Panc1 (cell line): ENCODE measurements around the gene CHAF1B. TPM values are rescaled to one million over a fixed set of nuclear protein-coding genes. Genes with fewer than 3 reads are reported as not detected.

Source experiments
- ATAC-seq: fragments of 200-7000 bp; cut with Tn5 transposase; 2 replicates; pipeline ENCODE4 v1.9.1; 2020; ENCODE audit warnings: mild to moderate bottlenecking, moderate library complexity
- BruUV-seq: library from RNA; stranded (reverse); fragments of 400-500 nt; replicated peaks from 2 replicates; lab custom pipeline; 2021; lab: Mats Ljungman, UMichigan
- CTCF ChIA-PET: fragments of 300-600 bp; sonication (Branson Sonifier 250); formaldehyde crosslinking; loops from one replicate; lab custom pipeline; 2022; ENCODE audit warnings: antibody characterized with exemption; lab: Charles Lee
- POLR2A ChIA-PET: fragments of 300-600 bp; sonication (Branson Sonifier 250); formaldehyde crosslinking; loops from one replicate; lab custom pipeline; 2022; ENCODE audit warnings: antibody characterized with exemption; lab: Charles Lee
- DNase-seq: peaks from one replicate; pipeline ENCODE4 v3.0.0-alpha.2; 2010; ENCODE audit warnings: low read depth, low spot score
- H3K27ac ChIP-seq: 2 replicates; pipeline ENCODE4 v1.5.1; 2011; ENCODE audit warnings: mild to moderate bottlenecking, low read length, inconsistent platforms
- H3K27me3 ChIP-seq: fragments of 200-500 bp; sonication (Bioruptor generic); 2 replicates; pipeline ENCODE4 v1.6.0; 2014; ENCODE audit warnings: low read length, inconsistent platforms; ENCODE audit not compliant: control insufficient read depth, insufficient read depth
- H3K36me3 ChIP-seq: fragments of 200-500 bp; sonication (Bioruptor generic); 2 replicates; pipeline ENCODE4 v1.5.1; 2014; ENCODE audit warnings: inconsistent platforms, mild to moderate bottlenecking, low read length, moderate library complexity; ENCODE audit not compliant: control insufficient read depth, insufficient read depth
- H3K4me1 ChIP-seq: 2 replicates; pipeline ENCODE4 v1.5.1; 2011; ENCODE audit warnings: inconsistent platforms, mild to moderate bottlenecking, low read length, moderate library complexity; ENCODE audit not compliant: control insufficient read depth, insufficient read depth
- H3K4me3 ChIP-seq, 2 experiments: 2 replicates each; pipeline ENCODE4 v1.5.1; 2011 to 2012; ENCODE audit warnings: low read depth in 2 of 2, low read length in 2 of 2, mild to moderate bottlenecking in 2 of 2, inconsistent platforms in 1 of 2, moderate library complexity in 1 of 2
- H3K9me3 ChIP-seq: fragments of 200-500 bp; sonication (Bioruptor generic); 2 replicates; pipeline ENCODE4 v1.5.1; 2014; ENCODE audit warnings: low read depth, mild to moderate bottlenecking, inconsistent platforms, low read length, moderate library complexity; ENCODE audit not compliant: control insufficient read depth, insufficient read depth
- CTCF ChIP-seq: fragments of 450-650 bp; IDR thresholded peaks from 2 replicates; pipeline ENCODE4 v1.5.1; 2017; ENCODE audit warnings: mild to moderate bottlenecking
- POLR2AphosphoS5 ChIP-seq: IDR thresholded peaks from 2 replicates; pipeline ENCODE4 v1.6.1; 2012; ENCODE audit warnings: mild to moderate bottlenecking, low read depth, low read length, moderate library complexity
- REST ChIP-seq, 2 experiments: IDR thresholded peaks; 2 replicates each; pipeline ENCODE4 v1.6.1; 2011 to 2012; ENCODE audit warnings: low read depth in 2 of 2, control low read depth in 1 of 2, low read length in 1 of 2, mild to moderate bottlenecking in 1 of 2, moderate library complexity in 1 of 2; ENCODE audit not compliant: insufficient read depth in 1 of 2
- SIN3A ChIP-seq: IDR thresholded peaks from 2 replicates; pipeline ENCODE4 v1.6.1; 2012; ENCODE audit warnings: low read depth, mild to moderate bottlenecking, low read length, moderate library complexity, borderline replicate concordance; ENCODE audit not compliant: insufficient read depth
- TCF7L2 ChIP-seq: IDR thresholded peaks from 2 replicates; pipeline ENCODE4 v1.6.1; 2011; ENCODE audit warnings: mild to moderate bottlenecking, low read depth, low read length, inconsistent platforms
- in situ Hi-C: cut with HindIII; loops from 2 replicates; pipeline ENCODE4 v1.10.0; 2016; ENCODE audit warnings: low sequenced_read_pairs, low pct_unique_long_range_greater_than_20kb
- intact Hi-C: fragments of 100-400 bp; cut with micrococcal nuclease; formaldehyde crosslinking; loops from one replicate; pipeline ENCODE4 v1.10.0; 2022; ENCODE audit not compliant: unreplicated experiment
- total RNA-seq: library from RNA; stranded (reverse); gene quantifications from one replicate; pipeline ENCODE4 v1.2.1, GENCODE V29; 2021; ENCODE audit not compliant: unreplicated experiment

The CHAF1B gene
- total RNA-seq, 1 experiment from 2014 or later, result 18.4 TPM

- POLR2A ChIA-PET, result no interaction called here
- no peak overlapping the region for H3K27ac ChIP-seq
- in situ Hi-C loops (no loop called here), intact Hi-C loops (no loop called here)
- H3K36me3 ChIP-seq, result peaks cover 7% of the 10 kb centered on the region
- TF ChIP-seq CTCF, result no peak
- no peak for TF ChIP-seq POLR2AphosphoS5
- TF ChIP-seq TCF7L2, result no peak
- TF ChIP-seq REST (IDR thresholded peaks at IDR 0.05; ENCODE audit: insufficient read depth in 1 of 2, low read depth in 2 of 2, low read length in 1 of 2), result no peak
- TF ChIP-seq SIN3A, result no peak
- no TSS peak for BruUV-seq
- no peak overlapping the region for H3K4me3 ChIP-seq
- H3K4me1 ChIP-seq, result no peaks in the 10 kb centered on the region
- CTCF ChIA-PET, result no interaction called here
- H3K9me3 ChIP-seq, result no peaks in the 10 kb centered on the region
- ATAC-seq (no peak), DNase-seq (no peak)
- H3K27me3 ChIP-seq, result no peaks in the 10 kb centered on the region
Observed at GRCh38 chr21:36375994-36376393, 9.2 kb upstream of the CHAF1B start.

- DNase-seq (no peak), ATAC-seq (no peak)
- in situ Hi-C loops (no loop called here), intact Hi-C loops (no loop called here)
- TF ChIP-seq POLR2AphosphoS5 (no peak), REST (IDR thresholded peaks at IDR 0.05; ENCODE audit: insufficient read depth in 1 of 2, low read depth in 2 of 2, low read length in 1 of 2) (no peak), SIN3A (no peak), TCF7L2 (no peak), CTCF (no peak)
- Histone ChIP-seq H3K4me1 (no peaks in the 10 kb centered on the region), H3K4me3 (no peak overlapping the region), H3K36me3 (peaks cover 3% of the 10 kb centered on the region), H3K27ac (no peak overlapping the region), H3K9me3 (no peaks in the 10 kb centered on the region), H3K27me3 (no peaks in the 10 kb centered on the region)
- ChIA-PET POLR2A (interaction anchor here (0.7 kb wide), 1 partner anchor 58 kb away, joined by 5 read pairs; no protein-coding TSS in a partner anchor), CTCF (no interaction called here)
- BruUV-seq, result no TSS peak
Observed at GRCh38 chr21:36377391-36377842, 7.8 kb upstream of the CHAF1B start.
